ENCODE results near the gene TAP2.
"Not testable (repeated sequence)": the region's sequence is repeated elsewhere in the genome, so short reads cannot be mapped to it uniquely, and the experiment has no call there.

The TAP2 gene

GRCh38 chr6:32838114-32838958 is at the start of gene TAP2:
TAP2 (minus strand) TSS chr6:32838739; CDS start chr6:32838233, 506 bp downstream.
- peak; percentile 74 for DNase-seq

GRCh38 chr6:32887616-32888015 is 49.1 kb upstream of the TAP2 start:
- no peak for DNase-seq

DNA sequence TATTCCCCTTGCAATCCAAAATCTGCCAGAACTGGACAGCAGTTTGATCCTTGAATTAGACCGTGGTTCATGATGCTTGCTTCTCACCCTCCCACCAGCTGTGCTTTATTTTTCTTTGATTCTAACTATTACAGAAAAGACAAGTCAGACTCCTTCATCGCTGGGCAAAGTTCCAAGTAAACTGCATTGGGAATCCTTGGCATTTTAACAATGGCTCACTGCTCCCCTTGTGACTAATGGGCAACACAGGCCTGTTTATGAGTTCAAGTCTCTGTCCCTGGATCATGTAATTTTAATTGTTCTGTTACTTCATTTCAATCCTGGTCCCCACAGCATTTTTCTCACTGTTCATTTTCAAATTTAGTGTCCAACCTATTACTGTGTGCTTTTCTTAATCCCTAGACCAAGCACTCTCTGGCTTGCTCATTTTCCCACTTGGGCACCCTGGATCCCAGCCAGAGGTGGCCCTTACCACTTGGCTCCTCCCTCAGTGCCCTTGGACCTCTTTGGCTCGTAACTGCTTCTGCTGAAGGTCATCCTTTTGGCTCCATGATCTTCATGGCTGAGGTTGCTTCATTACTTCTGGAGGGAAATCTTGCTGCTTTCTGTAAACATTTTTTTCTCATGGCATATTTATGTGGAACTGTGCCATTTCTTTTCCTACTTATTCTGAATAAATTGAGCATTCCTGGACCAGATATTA is 48.3 kb upstream of the TAP2 start:
- no peak for DNase-seq

GRCh38 chr6:32885698-32886286 is 47.3 kb upstream of the TAP2 start:
- peak; percentile 29 for DNase-seq

GRCh38 chr6:32883789-32884188 is 45.2 kb upstream of the TAP2 start:
- peak; percentile 36 for DNase-seq

DNA sequence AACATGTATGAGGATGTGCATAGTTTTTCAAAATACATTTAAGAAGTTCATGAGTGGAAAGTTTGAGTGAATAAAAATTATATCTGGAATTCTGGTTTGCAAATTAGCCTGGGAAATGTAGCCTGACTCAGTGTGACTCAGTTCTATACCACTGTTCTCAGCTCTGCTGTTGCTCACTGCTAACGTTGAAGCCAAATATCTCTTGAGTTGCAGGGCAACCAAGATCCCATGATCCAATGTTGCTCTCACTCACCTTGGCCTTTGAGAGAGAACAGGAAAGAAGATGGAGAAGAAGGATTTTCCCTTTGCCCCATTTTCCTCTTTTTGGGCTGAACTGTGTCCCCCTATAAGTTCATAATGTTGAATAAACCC is 44.3 kb upstream of the TAP2 start:
- no peak for DNase-seq

DNA sequence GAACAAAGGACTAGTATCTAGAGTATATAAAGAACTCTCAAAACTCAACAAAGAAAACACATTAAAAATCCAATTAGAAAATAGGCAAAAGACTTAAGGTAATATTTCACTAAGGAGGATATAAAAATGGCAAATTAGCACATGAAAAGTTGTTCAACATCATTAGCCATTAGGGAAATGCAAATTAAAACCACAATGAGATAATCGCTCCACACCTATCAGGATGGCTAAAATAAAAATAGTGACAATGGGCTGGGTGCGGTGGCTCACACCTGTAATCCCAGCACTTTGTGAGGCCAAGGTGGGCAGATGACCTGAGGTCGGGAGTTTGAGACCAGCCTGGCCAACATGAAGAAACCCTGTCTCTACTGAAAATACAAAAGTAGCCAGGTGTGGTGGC is 42.4 kb upstream of the TAP2 start:
- not testable (repeated sequence) for DNase-seq

DNA sequence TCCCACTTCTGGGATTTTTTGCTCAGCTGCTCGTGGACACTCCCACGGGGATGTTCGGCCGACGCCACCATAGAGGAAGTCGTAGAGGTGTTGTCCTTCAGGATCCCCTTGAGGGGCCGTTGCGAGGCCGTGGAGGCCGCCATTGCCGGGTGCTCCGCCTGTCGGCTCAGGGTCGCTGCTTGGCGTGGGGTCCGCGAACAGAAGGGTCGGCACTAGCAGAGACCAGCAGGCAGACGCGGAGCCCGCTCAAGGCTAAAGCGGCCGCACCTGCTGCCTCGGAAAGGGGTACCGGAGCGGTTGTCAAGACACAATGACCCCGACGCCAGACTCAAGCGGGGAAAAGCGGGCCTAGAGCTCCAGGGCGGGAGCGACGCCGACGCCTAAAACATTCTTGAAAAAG is 41.2 kb upstream of the TAP2 start:
- DNase-seq, result no peak

GRCh38 chr6:32876603-32877002 is 38.1 kb upstream of the TAP2 start:
- no peak for DNase-seq

- not testable (repeated sequence) for DNase-seq
These were observed 35.4 kb upstream of the TAP2 start for GRCh38 chr6:32873947-32874346.

DNA sequence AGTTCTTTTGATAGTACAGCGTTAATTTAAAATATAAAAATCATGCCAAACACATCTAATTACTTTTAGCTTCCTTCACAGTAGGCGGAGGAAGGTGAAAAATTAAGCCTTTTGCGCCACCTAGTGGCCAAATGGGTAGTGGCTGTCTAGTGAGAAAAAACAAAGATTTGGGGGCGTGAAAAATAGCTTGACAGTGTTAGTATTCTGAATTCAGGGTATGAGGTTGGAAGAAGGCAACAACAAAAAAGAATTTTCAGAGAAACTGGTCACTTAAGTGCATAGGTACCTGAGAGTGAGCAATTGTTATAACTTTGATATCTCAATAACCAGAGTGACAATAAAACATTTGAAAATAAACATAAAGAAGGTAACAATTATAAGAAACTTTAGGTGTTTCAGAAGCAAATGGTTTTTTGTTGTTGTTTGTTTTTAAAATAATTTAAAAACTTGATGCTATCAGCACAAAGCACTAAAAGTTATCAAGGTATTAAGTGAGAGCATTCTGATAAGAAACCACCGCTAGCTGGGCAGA is 29.8 kb upstream of the TAP2 start:
- peak; percentile 31 for DNase-seq

DNA sequence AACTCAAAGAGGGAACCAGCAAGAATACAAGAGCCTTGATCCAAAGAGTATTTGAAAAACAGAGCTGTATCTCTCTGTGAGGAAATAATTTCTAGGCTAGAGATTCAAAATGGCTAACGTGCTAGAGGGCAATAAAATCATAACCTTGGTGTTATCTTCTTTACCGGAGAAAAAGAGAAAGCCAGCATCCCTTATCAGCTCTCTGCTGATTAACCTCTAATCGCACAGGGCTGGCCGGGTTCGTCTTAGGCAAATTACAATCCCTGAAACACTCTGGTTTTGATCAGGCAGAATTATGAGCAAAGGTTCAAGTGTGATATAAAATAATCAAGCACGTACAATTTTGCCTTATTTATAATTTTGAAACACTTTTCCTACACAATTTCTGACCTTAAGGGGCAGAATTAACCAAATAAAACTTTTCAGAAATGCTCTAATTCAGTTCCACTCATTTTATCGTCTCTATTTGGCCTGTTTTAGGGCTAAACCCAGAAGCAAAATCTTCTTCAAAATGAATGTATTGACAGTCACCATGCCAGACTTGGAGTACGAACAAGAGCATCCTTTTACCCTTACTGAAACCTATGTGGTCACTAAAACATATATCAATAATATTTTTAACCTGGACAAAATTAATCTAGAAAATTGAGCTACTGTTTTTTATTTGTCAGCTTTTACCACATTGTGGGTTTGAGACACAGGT is 29.2 kb upstream of the TAP2 start:
- no peak for DNase-seq

GRCh38 chr6:32867022-32867477 is 28.5 kb upstream of the TAP2 start:
- peak; percentile 30 for DNase-seq

GRCh38 chr6:32865724-32866443 is 27.3 kb upstream of the TAP2 start:
- no peak for DNase-seq

- no peak for DNase-seq
These were observed 24.2 kb upstream of the TAP2 start for GRCh38 chr6:32862725-32863124.

GRCh38 chr6:32860674-32861073 is 22.1 kb upstream of the TAP2 start:
- no peak for DNase-seq

- no peak for DNase-seq
These were observed 19.7 kb upstream of the TAP2 start for GRCh38 chr6:32858194-32858593.

- DNase-seq, result no peak
These were observed 18.8 kb upstream of the TAP2 start for GRCh38 chr6:32857156-32857891.

GRCh38 chr6:32855467-32856174 is 17.1 kb upstream of the TAP2 start:
- no peak for DNase-seq

GRCh38 chr6:32854376-32855178 is 16.0 kb upstream of the TAP2 start:
- no peak for DNase-seq
